Epithelial cell of esophagus (primary cell): ENCODE results near the gene KCNS1.

Experiments used
- DNase-seq: peaks from one replicate; pipeline ENCODE4 v3.0.0; 2010; ENCODE audit warnings: low read depth
- H3K4me3 ChIP-seq: 2 replicates; pipeline ENCODE4 v1.5.1; 2011; ENCODE audit warnings: mild to moderate bottlenecking, low read length, control low read depth
- CTCF ChIP-seq: IDR thresholded peaks from 2 replicates; pipeline ENCODE4 v1.5.1; 2011; ENCODE audit warnings: low read depth, mild to moderate bottlenecking, low read length, control low read depth, inconsistent platforms; ENCODE audit not compliant: insufficient read depth; ENCODE audit errors: missing control alignments

KCNS1 gene

GRCh38 chr20:45083127-45083526 lies 17.8 kb downstream of the KCNS1 start:
- no peak for TF ChIP-seq CTCF
- no peak overlapping the region for H3K4me3 ChIP-seq

GRCh38 chr20:45082468-45082867 lies 18.5 kb downstream of the KCNS1 start:
- DNase-seq = no peak
- TF ChIP-seq CTCF = no peak
- H3K4me3 ChIP-seq = no peak overlapping the region

More at GRCh38 chr20:45083127-45083526, 17.8 kb downstream of the KCNS1 start:
- DNase-seq = no peak

GRCh38 chr20:45080867-45081624 lies 19.9 kb downstream of the KCNS1 start:
- TF ChIP-seq CTCF = peak; percentile 33
- no peak overlapping the region for H3K4me3 ChIP-seq
- DNase-seq = no peak

GRCh38 chr20:45077559-45077958 lies 23.4 kb downstream of the KCNS1 start:
- no peak for DNase-seq
- no peak for TF ChIP-seq CTCF
- H3K4me3 ChIP-seq = no peak overlapping the region

GRCh38 chr20:45073221-45073620 lies 27.7 kb downstream of the KCNS1 start:
- no peak overlapping the region for H3K4me3 ChIP-seq
- DNase-seq = no peak
- TF ChIP-seq CTCF = no peak

- H3K4me3 ChIP-seq = no peak overlapping the region
- TF ChIP-seq CTCF = no peak
- DNase-seq = no peak
Measured at GRCh38 chr20:45072066-45072465, 28.9 kb downstream of the KCNS1 start.

GRCh38 chr20:45070932-45071632 lies 29.8 kb downstream of the KCNS1 start:
- TF ChIP-seq CTCF = no peak
- H3K4me3 ChIP-seq = no peak overlapping the region
- peak; percentile 69 for DNase-seq
